Karpas-422 (cell line): ENCODE results near the gene BCL2L1. TPM values are rescaled to one million over a fixed set of nuclear protein-coding genes. Genes with fewer than 3 reads are reported as not detected.
A peak's percentile ranks its signal among the peaks of the same experiment; 100 is the strongest.

ENCODE experiments used
- DNase-seq: peaks from one replicate; pipeline ENCODE4 v3.0.0-alpha.2; 2015
- H2AFZ ChIP-seq: fragments of 200-600 bp; sonication (generic); 2 replicates; pipeline ENCODE4 v1.6.1; 2014; ENCODE audit warnings: antibody characterized with exemption, low read length, mixed read lengths
- H3K27ac ChIP-seq: fragments of 200-600 bp; sonication (generic); 2 replicates; pipeline ENCODE4 v1.5.1; 2014; ENCODE audit warnings: mild to moderate bottlenecking, low read length, moderate library complexity
- H3K27me3 ChIP-seq: fragments of 200-600 bp; sonication (generic); 2 replicates; pipeline ENCODE4 v1.6.1; 2014; ENCODE audit warnings: low read length, mixed read lengths
- H3K36me3 ChIP-seq: fragments of 200-600 bp; sonication (generic); 2 replicates; pipeline ENCODE4 v1.6.1; 2014; ENCODE audit warnings: low read length, mixed read lengths; ENCODE audit not compliant: insufficient read depth
- H3K4me1 ChIP-seq: fragments of 200-600 bp; sonication (generic); 2 replicates; pipeline ENCODE4 v1.6.1; 2014; ENCODE audit warnings: mild to moderate bottlenecking, low read length, mixed read lengths
- H3K4me2 ChIP-seq: fragments of 200-600 bp; sonication (generic); 2 replicates; pipeline ENCODE4 v1.6.1; 2014; ENCODE audit warnings: low read length, low read depth, mild to moderate bottlenecking; ENCODE audit not compliant: poor library complexity, severe bottlenecking
- H3K4me3 ChIP-seq: fragments of 200-600 bp; sonication (generic); 2 replicates; pipeline ENCODE4 v1.5.1; 2014; ENCODE audit warnings: mild to moderate bottlenecking, antibody characterized with exemption, low read length, mixed read lengths
- H3K79me2 ChIP-seq: fragments of 200-600 bp; sonication (generic); 2 replicates; pipeline ENCODE4 v1.6.1; 2014; ENCODE audit warnings: mild to moderate bottlenecking, low read length, mixed read lengths
- H3K9ac ChIP-seq: fragments of 200-600 bp; sonication (generic); 2 replicates; pipeline ENCODE4 v1.6.0; 2014; ENCODE audit warnings: low read length
- H3K9me2 ChIP-seq: fragments of 200-600 bp; sonication (generic), shearing (Covaris generic); replicated peaks from 2 replicates; pipeline ENCODE4 v1.6.0; 2014; ENCODE audit warnings: mild to moderate bottlenecking, low read length, moderate library complexity; ENCODE audit not compliant: insufficient read depth
- H3K9me3 ChIP-seq: fragments of 300-700, 200-600 bp; sonication (generic); 2 replicates; pipeline ENCODE4 v1.6.1; 2014; ENCODE audit warnings: low read length, mixed read lengths
- H4K20me1 ChIP-seq: fragments of 200-600 bp; sonication (generic); 2 replicates; pipeline ENCODE4 v1.6.1; 2014; ENCODE audit warnings: mild to moderate bottlenecking, antibody characterized with exemption, low read length, low read depth; ENCODE audit not compliant: insufficient read depth
- total RNA-seq: library from RNA; depleted of rRNA; stranded (reverse); fragments of >200 nt; shearing (Covaris generic); gene quantifications from 2 replicates; pipeline ENCODE4 v1.2.3, GENCODE V29; 2014; ENCODE audit warnings: low replicate concordance

The BCL2L1 gene
- total RNA-seq, 1 experiment from 2014 or later = 41.0 TPM

DNA sequence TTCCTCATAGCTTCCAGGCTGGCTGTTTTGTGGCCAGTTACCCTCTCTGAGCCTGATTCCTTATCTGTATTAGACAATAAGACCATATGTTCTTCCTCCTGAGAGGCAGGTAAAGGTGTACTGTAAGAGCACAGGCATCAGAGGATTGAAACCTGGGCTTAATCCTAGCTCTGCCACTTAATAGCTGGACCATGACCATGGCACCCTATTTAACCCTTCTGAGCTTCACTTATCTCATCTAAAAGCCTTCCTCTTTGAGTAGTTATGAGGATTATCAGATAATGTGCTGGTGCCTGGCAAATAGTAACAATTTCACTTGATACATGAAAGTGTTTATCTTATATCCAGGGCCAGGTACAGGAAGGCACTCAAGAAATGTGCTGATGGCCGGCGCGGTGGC, 34.9 kb downstream of the BCL2L1 start:
- Histone ChIP-seq H4K20me1 (no peaks in the 10 kb centered on the region), H3K36me3 (no peaks in the 10 kb centered on the region; the same call in 1 of the 2 replicates), H3K4me1 (peaks cover 74% of the 10 kb centered on the region), H3K9me3 (no peaks in the 10 kb centered on the region), H3K27ac (peak overlapping the region; percentile 51), H3K9ac (no peak overlapping the region), H3K9me2 (no peaks in the 10 kb centered on the region), H3K4me2 (no peak overlapping the region), H3K79me2 (peaks cover 45% of the 10 kb centered on the region), H2AFZ (no peak overlapping the region), H3K4me3 (no peak overlapping the region), H3K27me3 (no peaks in the 10 kb centered on the region)
- no peak for DNase-seq

DNA sequence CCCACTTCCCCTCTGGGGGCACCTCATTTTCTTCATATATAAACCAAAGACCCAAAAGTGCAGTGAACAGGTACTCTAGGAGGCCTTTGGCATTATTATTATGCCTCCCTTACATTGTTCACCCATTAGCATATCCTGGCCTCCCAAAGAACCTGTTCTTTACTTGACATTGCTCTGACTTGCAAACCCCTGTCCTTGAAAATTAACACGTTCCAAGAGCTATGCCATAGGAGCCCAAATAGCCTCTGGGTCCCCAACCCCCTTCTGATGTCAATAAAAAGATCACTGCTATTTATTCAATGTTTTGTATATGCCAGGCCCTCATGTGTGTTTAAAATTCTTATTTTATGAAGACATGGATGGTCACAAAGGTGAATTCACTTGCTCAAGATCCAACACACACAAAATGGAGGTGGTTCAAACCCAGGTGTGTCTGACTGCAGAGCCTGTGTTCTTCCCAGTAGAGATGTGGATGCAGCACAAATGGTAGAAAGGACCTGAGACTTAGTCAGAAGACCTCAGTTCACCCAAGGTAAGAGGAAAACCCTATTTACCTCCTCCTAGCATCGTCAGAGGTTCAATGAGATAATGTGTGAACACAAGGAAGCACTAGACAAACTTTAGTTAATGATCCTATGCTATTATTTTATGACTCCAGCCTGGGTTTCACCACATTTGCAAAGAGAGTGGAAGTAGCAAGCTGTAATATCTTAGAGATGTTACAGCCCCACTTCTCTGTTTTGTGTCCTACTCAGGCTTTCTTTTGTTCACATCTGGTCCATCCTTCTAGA, 36.6 kb downstream of the BCL2L1 start:
- Histone ChIP-seq H4K20me1 (no peaks in the 10 kb centered on the region), H2AFZ (0 out of 2 replicates have a peak overlapping the region, but pooled peaks have one; percentile 65), H3K4me1 (peaks cover 57% of the 10 kb centered on the region), H3K4me3 (peak overlapping the region; percentile 31), H3K79me2 (peaks cover 61% of the 10 kb centered on the region), H3K9ac (peak overlapping the region; percentile 71), H3K27me3 (no peaks in the 10 kb centered on the region), H3K36me3 (no peaks in the 10 kb centered on the region; the same call in 1 of the 2 replicates), H3K27ac (peak overlapping the region; percentile 99), H3K9me2 (no peaks in the 10 kb centered on the region), H3K4me2 (peak overlapping the region; percentile 82), H3K9me3 (no peaks in the 10 kb centered on the region)
- peak; percentile 51 for DNase-seq

DNA sequence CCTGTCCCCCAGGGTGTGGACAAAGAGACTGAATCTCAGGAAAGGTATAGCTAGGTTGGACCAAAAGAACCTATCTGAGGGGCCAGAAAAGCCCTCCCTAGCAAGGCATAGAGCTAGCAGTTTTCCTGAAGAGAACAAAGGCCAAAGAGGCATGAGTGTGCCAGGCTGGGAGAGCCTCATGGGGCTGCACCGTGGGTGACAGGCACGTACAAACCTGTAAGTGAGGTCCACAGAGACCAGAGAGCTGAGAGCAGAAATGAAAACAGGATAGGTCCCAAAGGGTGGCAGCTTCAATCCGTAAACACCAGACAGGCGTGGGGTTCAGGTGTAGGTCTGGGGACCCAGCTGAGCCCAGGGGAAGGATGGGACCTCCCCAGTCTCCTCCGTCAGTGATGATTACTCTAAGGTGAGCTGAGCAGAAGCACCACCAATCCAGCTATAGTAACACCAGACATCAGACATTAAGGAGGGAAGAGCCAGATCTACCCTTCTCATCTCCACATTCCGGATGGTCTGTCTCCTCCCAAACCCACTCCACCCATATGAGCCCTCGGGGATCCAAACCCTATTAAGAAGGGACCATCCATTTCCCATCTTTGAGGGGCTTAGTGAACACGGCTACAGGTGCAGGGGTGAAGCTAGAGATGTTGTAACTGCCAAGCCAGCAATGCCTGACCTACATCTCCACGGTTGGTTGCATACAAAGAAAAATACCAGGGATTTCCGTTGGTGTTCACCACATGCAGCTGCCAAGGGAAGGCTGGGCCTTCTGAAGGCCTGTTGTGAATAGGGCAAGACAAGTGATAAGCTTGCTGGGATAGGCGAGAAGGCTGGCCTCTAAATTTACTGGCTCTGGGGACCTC, 38.3 kb downstream of the BCL2L1 start:
- Histone ChIP-seq H3K4me3 (peak overlapping the region; percentile 49), H3K27ac (peak overlapping the region; percentile 99), H3K4me1 (peaks cover 47% of the 10 kb centered on the region), H4K20me1 (no peaks in the 10 kb centered on the region), H3K36me3 (no peaks in the 10 kb centered on the region; the same call in 1 of the 2 replicates), H3K9ac (peak overlapping the region; percentile 50), H3K9me2 (no peaks in the 10 kb centered on the region), H3K79me2 (peaks cover 60% of the 10 kb centered on the region), H3K4me2 (peak overlapping the region; percentile 82), H3K9me3 (no peaks in the 10 kb centered on the region), H2AFZ (no peak overlapping the region; the same call in 1 of the 2 replicates), H3K27me3 (no peaks in the 10 kb centered on the region)
- peak; percentile 77 for DNase-seq

DNA sequence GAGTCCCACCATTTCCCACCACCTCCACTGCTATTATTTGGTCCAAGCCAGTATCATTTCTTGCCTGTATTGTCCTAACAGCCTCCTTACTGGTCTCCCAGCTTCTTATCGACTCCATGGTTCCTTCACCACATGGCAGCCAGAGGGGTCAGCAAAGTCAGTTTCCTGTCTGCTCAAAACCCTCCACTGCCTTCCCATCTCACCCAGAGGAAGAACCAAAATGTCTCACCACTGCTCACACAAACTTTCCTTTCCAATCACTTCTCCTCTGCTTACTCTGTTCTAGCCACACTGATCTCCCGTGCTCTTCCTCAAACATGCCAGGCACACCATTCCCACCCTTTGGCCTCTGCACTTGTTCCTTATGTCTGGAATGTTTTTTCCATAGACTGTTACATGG, 39.7 kb downstream of the BCL2L1 start:
- Histone ChIP-seq H2AFZ (no peak overlapping the region), H3K4me1 (peaks cover 46% of the 10 kb centered on the region), H3K9ac (no peak overlapping the region), H3K27ac (peak overlapping the region; percentile 99), H4K20me1 (no peaks in the 10 kb centered on the region), H3K4me2 (no peak overlapping the region), H3K79me2 (peaks cover 59% of the 10 kb centered on the region), H3K9me2 (no peaks in the 10 kb centered on the region), H3K27me3 (no peaks in the 10 kb centered on the region), H3K4me3 (no peak overlapping the region), H3K36me3 (no peaks in the 10 kb centered on the region; the same call in 1 of the 2 replicates), H3K9me3 (no peaks in the 10 kb centered on the region)
- DNase-seq = no peak

DNA sequence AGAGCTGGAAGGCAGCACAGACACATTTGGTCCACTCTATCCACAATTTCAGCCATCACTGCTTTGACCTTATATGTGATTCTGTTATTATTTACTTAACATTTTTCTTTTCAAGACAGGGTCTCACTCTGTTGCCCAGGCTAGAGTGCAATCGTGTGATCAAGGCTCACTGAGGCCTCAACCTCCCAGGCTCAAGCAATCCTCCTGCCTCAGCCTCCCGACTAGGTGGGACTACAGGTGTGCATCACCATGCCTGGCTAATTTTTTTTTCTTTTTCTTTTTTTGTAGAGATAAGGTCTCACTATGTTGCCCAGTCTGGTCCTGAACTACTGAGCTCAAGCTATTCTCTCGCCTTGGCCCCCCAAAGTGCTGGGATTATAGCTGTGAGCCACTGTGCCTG, 40.3 kb downstream of the BCL2L1 start:
- no peaks in the 10 kb centered on the region for H4K20me1 ChIP-seq
- H3K27me3 ChIP-seq = no peaks in the 10 kb centered on the region
- H3K36me3 ChIP-seq = no peaks in the 10 kb centered on the region; the same call in 1 of the 2 replicates
- peaks cover 47% of the 10 kb centered on the region for H3K4me1 ChIP-seq
- H2AFZ ChIP-seq = no peak overlapping the region
- H3K4me2 ChIP-seq = no peak overlapping the region
- H3K9me2 ChIP-seq = no peaks in the 10 kb centered on the region
- no peak for DNase-seq
- peaks cover 61% of the 10 kb centered on the region for H3K79me2 ChIP-seq
- H3K9ac ChIP-seq = no peak overlapping the region
- no peaks in the 10 kb centered on the region for H3K9me3 ChIP-seq
- H3K27ac ChIP-seq = peak overlapping the region; percentile 18; the same call in 1 of the 2 replicates
- no peak overlapping the region for H3K4me3 ChIP-seq

DNA sequence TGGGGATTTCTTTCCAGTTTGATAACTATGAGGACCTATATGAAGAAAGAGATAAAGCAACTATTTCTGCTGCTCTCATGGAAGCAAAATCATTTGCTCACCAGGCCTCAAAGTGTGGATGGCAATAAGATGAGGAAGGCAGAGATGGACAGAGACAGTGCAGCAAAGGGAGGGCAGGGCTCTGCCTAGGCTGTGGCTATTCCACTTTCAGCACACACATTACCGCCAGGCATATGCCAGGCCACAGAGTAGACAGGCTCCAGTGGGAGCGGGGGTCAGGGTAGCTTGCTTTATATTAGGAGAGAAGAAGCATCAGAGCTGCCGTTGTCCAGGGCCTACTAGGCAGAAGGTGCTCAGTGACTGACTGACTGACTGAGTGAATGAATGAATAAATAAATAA, 40.9 kb downstream of the BCL2L1 start:
- no peaks in the 10 kb centered on the region for H3K9me2 ChIP-seq
- H4K20me1 ChIP-seq = no peaks in the 10 kb centered on the region
- no peak for DNase-seq
- no peak overlapping the region for H2AFZ ChIP-seq
- H3K27ac ChIP-seq = peak overlapping the region; percentile 18; the same call in 1 of the 2 replicates
- no peaks in the 10 kb centered on the region; the same call in 1 of the 2 replicates for H3K36me3 ChIP-seq
- H3K27me3 ChIP-seq = no peaks in the 10 kb centered on the region
- H3K4me2 ChIP-seq = no peak overlapping the region
- peaks cover 59% of the 10 kb centered on the region for H3K79me2 ChIP-seq
- no peaks in the 10 kb centered on the region for H3K9me3 ChIP-seq
- no peak overlapping the region for H3K4me3 ChIP-seq
- peaks cover 44% of the 10 kb centered on the region for H3K4me1 ChIP-seq
- no peak overlapping the region for H3K9ac ChIP-seq

DNA sequence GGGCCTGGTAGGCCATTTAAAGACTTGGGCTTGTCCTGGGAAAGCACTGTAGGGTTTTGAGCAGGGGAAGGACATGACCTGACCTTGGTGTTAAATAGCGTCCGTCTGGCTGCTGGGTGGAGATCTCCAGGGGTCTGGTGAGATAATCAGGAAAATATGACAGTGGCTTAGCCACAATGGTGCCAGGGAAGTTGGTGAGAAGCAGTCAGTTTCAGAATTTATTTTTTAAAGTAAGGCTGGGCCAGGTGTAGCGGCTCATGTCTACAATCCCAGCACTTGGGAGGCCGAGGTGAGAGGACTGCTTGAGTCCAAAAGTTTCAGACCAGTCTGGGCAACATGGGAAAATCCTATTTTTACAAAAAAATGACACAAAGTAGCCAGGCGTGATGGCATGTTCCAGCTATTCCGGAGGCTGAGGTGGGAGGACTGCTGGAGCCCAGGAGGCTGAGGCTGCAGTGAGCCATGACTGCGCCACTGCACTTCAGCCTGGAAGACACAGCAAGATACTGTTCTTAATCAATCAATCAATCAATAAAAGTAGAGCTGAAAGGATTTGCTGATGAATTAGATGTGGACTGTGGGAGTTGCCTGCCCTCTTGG, 41.4 kb downstream of the BCL2L1 start:
- Histone ChIP-seq H4K20me1 (no peaks in the 10 kb centered on the region), H3K27ac (no peak overlapping the region), H3K4me2 (no peak overlapping the region), H2AFZ (no peak overlapping the region), H3K27me3 (no peaks in the 10 kb centered on the region), H3K9me3 (no peaks in the 10 kb centered on the region), H3K36me3 (no peaks in the 10 kb centered on the region), H3K9me2 (no peaks in the 10 kb centered on the region), H3K9ac (no peak overlapping the region), H3K79me2 (peaks cover 65% of the 10 kb centered on the region), H3K4me3 (no peak overlapping the region), H3K4me1 (peaks cover 44% of the 10 kb centered on the region)
- no peak for DNase-seq
